ENCODE measurements around the gene NLRP11.
"Not testable (repeated sequence)": the region's sequence is repeated elsewhere in the genome, so short reads cannot be mapped to it uniquely, and the experiment has no call there.

DNA sequence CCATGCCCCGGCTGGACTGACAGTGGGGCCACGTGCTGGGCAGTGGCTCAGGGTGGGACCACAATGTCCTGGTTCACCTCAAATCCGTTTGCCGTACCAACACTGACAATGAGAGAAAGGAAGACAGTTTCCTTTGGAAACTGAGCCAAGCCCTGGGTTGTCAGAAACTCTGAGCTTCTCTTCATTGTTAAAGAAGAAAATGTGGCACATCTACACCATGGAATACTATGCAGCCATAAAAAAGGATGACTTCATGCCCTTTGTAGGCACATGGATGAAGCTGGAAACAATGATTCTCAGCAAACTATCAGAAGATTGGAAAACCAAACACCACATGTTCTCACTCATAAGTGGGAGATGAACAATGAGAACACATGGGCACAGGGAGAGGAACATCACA is 75.0 kb downstream of the NLRP11 start:
- TF ChIP-seq, protein P1, sequence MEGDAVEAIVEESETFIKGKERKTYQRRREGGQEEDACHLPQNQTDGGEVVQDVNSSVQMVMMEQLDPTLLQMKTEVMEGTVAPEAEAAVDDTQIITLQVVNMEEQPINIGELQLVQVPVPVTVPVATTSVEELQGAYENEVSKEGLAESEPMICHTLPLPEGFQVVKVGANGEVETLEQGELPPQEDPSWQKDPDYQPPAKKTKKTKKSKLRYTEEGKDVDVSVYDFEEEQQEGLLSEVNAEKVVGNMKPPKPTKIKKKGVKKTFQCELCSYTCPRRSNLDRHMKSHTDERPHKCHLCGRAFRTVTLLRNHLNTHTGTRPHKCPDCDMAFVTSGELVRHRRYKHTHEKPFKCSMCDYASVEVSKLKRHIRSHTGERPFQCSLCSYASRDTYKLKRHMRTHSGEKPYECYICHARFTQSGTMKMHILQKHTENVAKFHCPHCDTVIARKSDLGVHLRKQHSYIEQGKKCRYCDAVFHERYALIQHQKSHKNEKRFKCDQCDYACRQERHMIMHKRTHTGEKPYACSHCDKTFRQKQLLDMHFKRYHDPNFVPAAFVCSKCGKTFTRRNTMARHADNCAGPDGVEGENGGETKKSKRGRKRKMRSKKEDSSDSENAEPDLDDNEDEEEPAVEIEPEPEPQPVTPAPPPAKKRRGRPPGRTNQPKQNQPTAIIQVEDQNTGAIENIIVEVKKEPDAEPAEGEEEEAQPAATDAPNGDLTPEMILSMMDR (IDR thresholded peaks at IDR 0.05) = not testable (repeated sequence)
- TF ChIP-seq POLR2A (IDR thresholded peaks at IDR 0.05); POLR2AphosphoS5 (IDR thresholded peaks at IDR 0.05; ENCODE audit: insufficient read depth in 1 of 2, low read depth in 1 of 2): not testable (repeated sequence)
